Measurements from ENCODE around the gene MXRA7. TPM values are rescaled to one million over a fixed set of nuclear protein-coding genes. Genes with fewer than 3 reads are reported as not detected.

The MXRA7 gene
- total RNA-seq, 1 donor from 2014 or later, result 54.0 TPM

DNA sequence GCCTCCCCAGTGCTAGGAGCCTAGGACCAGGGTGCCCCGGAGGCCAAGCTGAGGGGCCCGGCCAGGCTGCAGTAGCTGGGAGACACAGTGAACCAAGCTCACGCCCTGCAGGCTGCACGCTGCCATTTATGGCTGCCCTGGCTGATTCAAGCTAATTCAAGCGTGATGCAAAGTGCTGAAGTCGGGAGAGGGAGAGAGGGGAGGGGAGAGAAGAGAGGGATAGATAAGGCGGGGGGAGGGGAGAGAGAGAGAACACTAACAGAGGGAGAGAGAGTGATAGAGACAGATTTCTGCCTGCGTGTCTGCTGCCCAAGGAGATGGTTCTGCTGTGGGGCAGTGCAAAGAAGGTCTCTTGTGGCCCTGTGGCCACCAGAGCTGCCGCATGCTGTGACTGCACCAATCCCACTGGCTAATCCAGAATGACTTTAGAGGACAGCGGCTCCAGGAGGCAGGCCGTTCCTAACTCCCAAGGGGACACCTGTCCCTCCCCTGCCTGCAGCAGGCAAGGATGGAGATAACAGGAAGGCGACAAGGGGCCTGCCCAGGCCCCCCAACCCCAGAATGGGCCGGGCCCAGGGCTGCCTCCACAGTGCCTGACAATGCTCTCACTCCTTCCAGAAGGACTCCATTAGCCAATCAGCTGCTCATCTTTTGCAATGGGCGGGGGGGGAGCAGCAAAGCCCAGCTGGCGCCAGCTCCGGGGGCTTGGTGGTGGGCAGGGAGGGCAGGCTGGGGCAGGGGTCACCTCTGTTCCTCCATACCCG lies 12.9 kb downstream of the MXRA7 start:
- Mint-ChIP-seq H3K4me1 (peaks cover 58% of the 10 kb centered on the region), H3K27ac (ENCODE audit: unreplicated experiment) (peak overlapping the region; percentile 88), H3K36me3 (ENCODE audit: low read depth) (no peaks in the 10 kb centered on the region), H3K27me3 (ENCODE audit: low read depth) (no peaks in the 10 kb centered on the region), H3K4me3 (peak overlapping the region; percentile 20), H3K9me3 (no peaks in the 10 kb centered on the region)
- DNase-seq (ENCODE audit: low read depth, low spot score), result no peak
- TF ChIP-seq, protein P1, sequence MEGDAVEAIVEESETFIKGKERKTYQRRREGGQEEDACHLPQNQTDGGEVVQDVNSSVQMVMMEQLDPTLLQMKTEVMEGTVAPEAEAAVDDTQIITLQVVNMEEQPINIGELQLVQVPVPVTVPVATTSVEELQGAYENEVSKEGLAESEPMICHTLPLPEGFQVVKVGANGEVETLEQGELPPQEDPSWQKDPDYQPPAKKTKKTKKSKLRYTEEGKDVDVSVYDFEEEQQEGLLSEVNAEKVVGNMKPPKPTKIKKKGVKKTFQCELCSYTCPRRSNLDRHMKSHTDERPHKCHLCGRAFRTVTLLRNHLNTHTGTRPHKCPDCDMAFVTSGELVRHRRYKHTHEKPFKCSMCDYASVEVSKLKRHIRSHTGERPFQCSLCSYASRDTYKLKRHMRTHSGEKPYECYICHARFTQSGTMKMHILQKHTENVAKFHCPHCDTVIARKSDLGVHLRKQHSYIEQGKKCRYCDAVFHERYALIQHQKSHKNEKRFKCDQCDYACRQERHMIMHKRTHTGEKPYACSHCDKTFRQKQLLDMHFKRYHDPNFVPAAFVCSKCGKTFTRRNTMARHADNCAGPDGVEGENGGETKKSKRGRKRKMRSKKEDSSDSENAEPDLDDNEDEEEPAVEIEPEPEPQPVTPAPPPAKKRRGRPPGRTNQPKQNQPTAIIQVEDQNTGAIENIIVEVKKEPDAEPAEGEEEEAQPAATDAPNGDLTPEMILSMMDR (conservative IDR thresholded peaks at IDR 0.05), result no peak

GRCh38 chr17:76696763-76697701 lies 13.7 kb downstream of the MXRA7 start:
- TF ChIP-seq, protein P1 (conservative IDR thresholded peaks at IDR 0.05), result no peak
- Mint-ChIP-seq H3K36me3 (ENCODE audit: low read depth) (no peaks in the 10 kb centered on the region), H3K9me3 (no peaks in the 10 kb centered on the region), H3K27ac (ENCODE audit: unreplicated experiment) (peak overlapping the region; percentile 61), H3K27me3 (ENCODE audit: low read depth) (no peaks in the 10 kb centered on the region), H3K4me3 (peak overlapping the region; percentile 20), H3K4me1 (peaks cover 59% of the 10 kb centered on the region)
- DNase-seq (ENCODE audit: low read depth, low spot score), result no peak

DNA sequence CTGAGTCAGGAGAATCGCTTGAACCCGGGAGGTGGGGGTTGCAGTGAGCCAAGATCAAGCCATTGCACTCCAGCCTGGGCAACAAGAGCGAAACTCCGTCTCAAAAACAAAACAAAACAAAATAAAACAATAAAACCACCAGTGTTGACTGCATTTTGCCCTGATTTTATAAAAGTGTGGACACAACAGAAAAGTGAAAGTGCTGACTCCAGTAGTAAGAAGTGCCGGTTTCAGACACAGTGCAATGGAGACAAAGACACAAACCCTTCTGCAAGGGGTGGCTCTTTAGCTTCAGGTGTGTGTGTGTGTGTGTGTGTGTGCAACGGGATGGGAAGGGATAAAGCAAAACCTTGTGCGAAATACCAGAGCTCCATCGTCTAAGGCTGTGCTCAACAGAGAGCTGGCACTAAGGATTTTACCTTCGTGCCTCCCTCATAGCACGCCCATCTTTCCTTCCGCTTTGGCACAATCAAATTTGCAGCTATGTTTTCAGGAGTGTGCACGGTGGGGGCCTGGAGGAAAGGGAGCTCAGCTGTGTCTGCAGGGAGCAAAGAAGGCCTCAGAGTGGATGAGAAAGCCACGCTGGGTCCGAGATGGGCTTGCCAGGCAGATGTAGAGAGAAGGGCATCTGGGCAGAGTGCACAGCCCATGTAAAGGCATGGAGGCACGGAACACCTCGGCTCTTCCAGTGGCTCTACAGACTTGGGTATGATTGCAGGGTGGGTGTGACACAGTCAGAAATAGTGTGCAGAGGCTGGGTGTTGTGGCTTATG lies 15.5 kb downstream of the MXRA7 start:
- Mint-ChIP-seq H3K4me1 (peaks cover 50% of the 10 kb centered on the region), H3K9me3 (no peaks in the 10 kb centered on the region), H3K27ac (ENCODE audit: unreplicated experiment) (no peak overlapping the region), H3K4me3 (no peak overlapping the region), H3K36me3 (ENCODE audit: low read depth) (no peaks in the 10 kb centered on the region), H3K27me3 (ENCODE audit: low read depth) (peaks cover 3% of the 10 kb centered on the region)
- TF ChIP-seq, protein P1 (conservative IDR thresholded peaks at IDR 0.05), result no peak
- DNase-seq (ENCODE audit: low read depth, low spot score), result no peak

DNA sequence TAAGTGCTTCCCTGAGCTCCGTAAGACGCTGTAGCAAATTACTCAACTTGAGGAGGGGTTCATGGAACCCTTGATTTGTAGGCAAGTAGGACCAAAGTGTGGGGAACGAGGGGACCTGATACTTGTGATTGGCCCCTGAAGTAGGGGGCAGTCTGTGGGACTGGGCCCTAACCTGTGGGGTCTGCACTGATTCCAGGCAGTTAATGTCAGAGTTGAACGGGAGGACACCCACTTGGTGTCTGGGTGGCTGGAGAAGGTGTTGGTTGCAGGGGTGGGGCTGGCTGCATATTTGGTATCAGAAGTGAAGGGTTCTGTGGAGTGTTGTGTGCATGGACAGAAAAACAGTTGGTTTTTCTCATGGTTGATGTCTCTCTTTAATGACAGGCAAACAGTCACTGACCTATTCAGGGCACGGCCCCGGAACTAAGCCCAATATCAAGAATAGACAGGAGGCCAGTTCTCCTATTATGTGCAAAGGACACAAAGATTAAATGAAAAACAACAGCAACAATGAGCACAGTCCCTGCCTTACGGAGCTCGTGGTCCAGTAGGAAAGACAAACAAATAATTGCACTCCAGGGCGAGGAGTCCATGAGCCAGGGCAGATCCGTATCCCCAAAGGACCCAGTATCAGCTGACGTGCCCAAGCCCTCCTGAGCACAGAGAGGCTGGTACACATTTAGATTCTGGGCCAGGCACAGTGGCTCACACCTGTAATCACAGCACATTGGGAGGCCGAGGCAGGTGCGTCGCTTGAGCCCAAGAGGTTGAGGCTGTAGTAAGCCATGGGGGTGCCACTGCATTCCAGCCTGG lies 19.2 kb downstream of the MXRA7 start:
- peaks cover 39% of the 10 kb centered on the region for H3K4me1 Mint-ChIP-seq
- H3K4me3 Mint-ChIP-seq, result no peak overlapping the region
- H3K27me3 Mint-ChIP-seq (ENCODE audit: low read depth), result peaks cover 6% of the 10 kb centered on the region
- no peak for DNase-seq (ENCODE audit: low read depth, low spot score)
- H3K9me3 Mint-ChIP-seq, result no peaks in the 10 kb centered on the region
- no peaks in the 10 kb centered on the region for H3K36me3 Mint-ChIP-seq (ENCODE audit: low read depth)
- TF ChIP-seq, protein P1 (conservative IDR thresholded peaks at IDR 0.05), result no peak
- H3K27ac Mint-ChIP-seq (ENCODE audit: unreplicated experiment), result no peak overlapping the region
